ENCODE measurements around the gene SEMA4A.
"Not testable (repeated sequence)": the region's sequence is repeated elsewhere in the genome, so short reads cannot be mapped to it uniquely, and the experiment has no call there.

DNA sequence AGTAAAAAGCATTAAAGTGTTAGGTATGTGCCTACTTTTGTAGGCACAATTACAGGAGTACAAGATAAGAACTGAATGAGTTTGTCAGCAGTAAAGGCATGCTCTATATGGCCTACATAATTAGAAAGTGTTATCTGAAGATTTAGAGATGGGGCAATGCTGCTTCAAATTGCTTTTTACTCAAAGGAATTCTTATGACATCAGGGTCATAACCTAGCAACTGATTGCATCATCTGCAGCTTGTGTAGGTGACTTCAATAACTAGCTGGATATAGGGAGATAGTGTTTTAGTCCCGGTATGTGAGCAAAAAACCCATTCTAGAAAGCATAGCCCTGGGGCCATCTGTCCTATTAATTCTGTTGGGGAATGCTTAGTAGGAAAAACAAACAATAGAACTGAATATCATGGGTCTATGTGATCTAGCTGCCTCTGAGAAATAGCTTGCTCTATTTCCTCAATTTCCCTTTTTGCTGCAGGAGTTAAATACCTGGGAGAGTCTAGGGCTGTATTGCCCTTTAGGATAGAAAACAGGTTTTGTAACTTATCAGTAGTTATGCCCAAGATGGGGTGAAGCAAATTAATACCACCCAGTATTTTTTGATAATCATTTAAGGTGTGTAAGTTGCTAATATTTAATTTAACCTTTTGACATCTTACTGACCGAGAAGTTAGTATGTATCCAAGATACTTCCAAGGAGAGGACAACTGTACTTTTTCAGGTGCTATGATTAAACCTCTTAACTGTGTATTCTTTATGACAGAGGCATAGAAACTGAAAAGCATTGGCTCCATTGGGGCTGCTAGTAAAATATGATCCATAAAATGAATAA is 33.2 kb downstream of the SEMA4A start:
- not testable (repeated sequence) for TF ChIP-seq CTCF (conservative IDR thresholded peaks at IDR 0.05); ZFX (IDR thresholded peaks at IDR 0.05)

Data from C4-2B (cell line).